GM21723 (cell line): ENCODE measurements around the gene SRGAP2C.
"Not testable (repeated sequence)": the region's sequence is repeated elsewhere in the genome, so short reads cannot be mapped to it uniquely, and the experiment has no call there.

Experiments used
- ATAC-seq: cut with Tn5 transposase; IDR thresholded peaks from one replicate; pipeline ENCODE4 v1.9.1; 2021; ENCODE audit warnings: mild to moderate bottlenecking, moderate library complexity; ENCODE audit not compliant: unreplicated experiment

SRGAP2C gene

GRCh38 chr1:121324726-121325125 lies 140.0 kb downstream of the SRGAP2C start:
- ATAC-seq: not testable (repeated sequence)

GRCh38 chr1:121332141-121332540 lies 147.4 kb downstream of the SRGAP2C start:
- not testable (repeated sequence) for ATAC-seq

GRCh38 chr1:121332599-121333562 lies 148.1 kb downstream of the SRGAP2C start:
- not testable (repeated sequence) for ATAC-seq

- peak; percentile 54 for ATAC-seq
Observed at GRCh38 chr1:121337958-121338357, 153.2 kb downstream of the SRGAP2C start.

GRCh38 chr1:121339611-121340010 lies 154.8 kb downstream of the SRGAP2C start:
- not testable (repeated sequence) for ATAC-seq

- ATAC-seq: not testable (repeated sequence)
Observed at GRCh38 chr1:121343311-121343906, 158.6 kb downstream of the SRGAP2C start.

GRCh38 chr1:121344355-121344754 lies 159.6 kb downstream of the SRGAP2C start:
- not testable (repeated sequence) for ATAC-seq

- not testable (repeated sequence) for ATAC-seq
Observed at GRCh38 chr1:121346654-121347053, 161.9 kb downstream of the SRGAP2C start.

GRCh38 chr1:121347476-121347875 lies 162.7 kb downstream of the SRGAP2C start:
- not testable (repeated sequence) for ATAC-seq

GRCh38 chr1:121348115-121348514 lies 163.3 kb downstream of the SRGAP2C start:
- not testable (repeated sequence) for ATAC-seq

- not testable (repeated sequence) for ATAC-seq
Observed at GRCh38 chr1:121349332-121349967, 164.7 kb downstream of the SRGAP2C start.

GRCh38 chr1:121355711-121356420 lies 171.1 kb downstream of the SRGAP2C start:
- ATAC-seq: not testable (repeated sequence)

- not testable (repeated sequence) for ATAC-seq
Observed at GRCh38 chr1:121356819-121357218, 172.0 kb downstream of the SRGAP2C start.

GRCh38 chr1:121360531-121360930 lies 175.8 kb downstream of the SRGAP2C start:
- not testable (repeated sequence) for ATAC-seq

- ATAC-seq: not testable (repeated sequence)
Observed at GRCh38 chr1:121361451-121362233, 176.9 kb downstream of the SRGAP2C start.

- not testable (repeated sequence) for ATAC-seq
Observed at GRCh38 chr1:121362234-121362883, 177.6 kb downstream of the SRGAP2C start.

GRCh38 chr1:121365316-121365715 lies 180.5 kb downstream of the SRGAP2C start:
- not testable (repeated sequence) for ATAC-seq

- not testable (repeated sequence) for ATAC-seq
Observed at GRCh38 chr1:121365723-121366122, 180.9 kb downstream of the SRGAP2C start.

- ATAC-seq: not testable (repeated sequence)
Observed at GRCh38 chr1:121366171-121366570, 181.4 kb downstream of the SRGAP2C start.
